Ishikawa (cell line): ENCODE data around the gene TREX2.

Experiments used
- CEBPB ChIP-seq: IDR thresholded peaks from 2 replicates; pipeline ENCODE4 v1.6.1; 2012
- CREB1 ChIP-seq: IDR thresholded peaks from 2 replicates; pipeline ENCODE4 v1.6.1; 2012; ENCODE audit warnings: low read depth
- EGR1 ChIP-seq: IDR thresholded peaks from 2 replicates; pipeline ENCODE4 v1.6.1; 2012
- EP300 ChIP-seq: IDR thresholded peaks from 2 replicates; pipeline ENCODE4 v1.6.1; 2012; ENCODE audit warnings: borderline replicate concordance
- FOXM1 ChIP-seq: IDR thresholded peaks from 2 replicates; pipeline ENCODE4 v1.6.1; 2012; ENCODE audit warnings: low read depth, borderline replicate concordance
- MAX ChIP-seq: IDR thresholded peaks from 2 replicates; pipeline ENCODE4 v1.6.1; 2012
- NFIC ChIP-seq: IDR thresholded peaks from 2 replicates; pipeline ENCODE4 v1.6.1; 2012
- RAD21 ChIP-seq: IDR thresholded peaks from 2 replicates; pipeline ENCODE4 v1.6.1; 2012; ENCODE audit warnings: low read depth
- TAF1 ChIP-seq: IDR thresholded peaks from 2 replicates; pipeline ENCODE4 v1.6.1; 2012; ENCODE audit warnings: low read depth, mild to moderate bottlenecking
- TCF12 ChIP-seq: IDR thresholded peaks from 2 replicates; pipeline ENCODE4 v1.6.1; 2012; ENCODE audit warnings: low read depth
- TEAD4 ChIP-seq: IDR thresholded peaks from 2 replicates; pipeline ENCODE4 v1.6.1; 2012
- USF1 ChIP-seq: IDR thresholded peaks from 2 replicates; pipeline ENCODE4 v1.6.1; 2012
- YY1 ChIP-seq: IDR thresholded peaks from 2 replicates; pipeline ENCODE4 v1.6.1; 2012; ENCODE audit warnings: low read depth
- ZBTB7A ChIP-seq: IDR thresholded peaks from 2 replicates; pipeline ENCODE4 v1.6.1; 2012; ENCODE audit warnings: low read depth
- TF ChIP-seq, protein P1 (sequence below): IDR thresholded peaks from 2 replicates; pipeline ENCODE4 v1.6.1; 2012; ENCODE audit warnings: low read depth, mild to moderate bottlenecking

Gene TREX2

DNA sequence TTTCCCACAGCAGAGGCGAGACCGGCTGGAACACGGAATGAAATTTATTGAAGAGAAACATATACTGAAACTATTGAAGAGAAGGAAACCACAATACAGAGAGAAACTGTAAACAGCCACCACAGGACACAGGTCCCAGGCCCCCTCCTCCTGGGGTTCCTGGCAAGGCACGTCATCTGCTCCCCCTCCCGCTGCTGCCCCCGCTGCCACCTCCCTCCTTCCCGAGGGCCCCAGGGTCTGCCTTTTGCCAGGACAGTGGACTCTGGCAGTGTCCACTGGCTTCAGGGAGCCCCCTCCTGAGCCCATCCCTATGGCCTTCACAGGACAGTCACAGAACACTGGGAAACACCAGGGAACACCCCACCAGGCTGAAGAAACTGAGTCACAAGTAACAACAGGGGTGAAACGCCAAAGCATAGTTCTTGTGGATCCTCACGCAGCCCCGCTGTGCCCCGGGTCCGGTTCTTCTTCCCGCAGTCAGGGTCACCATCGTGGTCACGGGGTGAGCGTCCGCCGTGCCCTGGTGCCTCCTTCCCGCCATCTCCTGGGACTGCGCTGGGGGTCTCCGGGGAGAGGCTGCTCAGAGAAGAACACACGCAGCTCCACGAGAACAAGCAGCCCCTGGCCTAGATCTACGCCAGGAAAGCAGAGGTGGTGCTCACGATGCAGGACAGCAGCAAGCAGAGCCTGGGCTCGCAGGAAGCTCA is 50.1 kb downstream of the TREX2 start:
- TF ChIP-seq USF1 (no peak), ZBTB7A (no peak), NFIC (no peak), TEAD4 (no peak), YY1 (no peak), TAF1 (no peak), TCF12 (no peak), EP300 (no peak), RAD21 (no peak), MAX (no peak), CREB1 (no peak), FOXM1 (no peak), CEBPB (no peak), EGR1 (no peak)
- TF ChIP-seq, protein P1, sequence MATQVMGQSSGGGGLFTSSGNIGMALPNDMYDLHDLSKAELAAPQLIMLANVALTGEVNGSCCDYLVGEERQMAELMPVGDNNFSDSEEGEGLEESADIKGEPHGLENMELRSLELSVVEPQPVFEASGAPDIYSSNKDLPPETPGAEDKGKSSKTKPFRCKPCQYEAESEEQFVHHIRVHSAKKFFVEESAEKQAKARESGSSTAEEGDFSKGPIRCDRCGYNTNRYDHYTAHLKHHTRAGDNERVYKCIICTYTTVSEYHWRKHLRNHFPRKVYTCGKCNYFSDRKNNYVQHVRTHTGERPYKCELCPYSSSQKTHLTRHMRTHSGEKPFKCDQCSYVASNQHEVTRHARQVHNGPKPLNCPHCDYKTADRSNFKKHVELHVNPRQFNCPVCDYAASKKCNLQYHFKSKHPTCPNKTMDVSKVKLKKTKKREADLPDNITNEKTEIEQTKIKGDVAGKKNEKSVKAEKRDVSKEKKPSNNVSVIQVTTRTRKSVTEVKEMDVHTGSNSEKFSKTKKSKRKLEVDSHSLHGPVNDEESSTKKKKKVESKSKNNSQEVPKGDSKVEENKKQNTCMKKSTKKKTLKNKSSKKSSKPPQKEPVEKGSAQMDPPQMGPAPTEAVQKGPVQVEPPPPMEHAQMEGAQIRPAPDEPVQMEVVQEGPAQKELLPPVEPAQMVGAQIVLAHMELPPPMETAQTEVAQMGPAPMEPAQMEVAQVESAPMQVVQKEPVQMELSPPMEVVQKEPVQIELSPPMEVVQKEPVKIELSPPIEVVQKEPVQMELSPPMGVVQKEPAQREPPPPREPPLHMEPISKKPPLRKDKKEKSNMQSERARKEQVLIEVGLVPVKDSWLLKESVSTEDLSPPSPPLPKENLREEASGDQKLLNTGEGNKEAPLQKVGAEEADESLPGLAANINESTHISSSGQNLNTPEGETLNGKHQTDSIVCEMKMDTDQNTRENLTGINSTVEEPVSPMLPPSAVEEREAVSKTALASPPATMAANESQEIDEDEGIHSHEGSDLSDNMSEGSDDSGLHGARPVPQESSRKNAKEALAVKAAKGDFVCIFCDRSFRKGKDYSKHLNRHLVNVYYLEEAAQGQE: no peak

GRCh38 chrX:153394612-153395011 is 51.2 kb downstream of the TREX2 start:
- TF ChIP-seq RAD21 (no peak), EGR1 (no peak), CREB1 (no peak), USF1 (no peak), CEBPB (no peak), ZBTB7A (no peak), MAX (no peak)
- TF ChIP-seq, protein P1: no peak
